ENCODE measurements around the gene GNPTAB.

The GNPTAB gene

GRCh38 chr12:101830367-101831325 is at the start of gene GNPTAB:
Gene GNPTAB (minus strand): TSS chr12:101830959. CDS start chr12:101830675, 284 bp downstream.
- POLR2A ChIA-PET: interaction anchor here (0.7 to 1.3 kb wide), 3 partner anchors 10 to 24 kb away, joined by 3 to 8 read pairs (median 3); no protein-coding TSS in a partner anchor
- CTCF ChIA-PET: interaction anchor here (0.7 to 17.9 kb wide), 34 partner anchors 8 to 436 kb away, joined by 3 to 262 read pairs (median 4); no protein-coding TSS in a partner anchor
- DNase-seq (ENCODE audit: extremely low spot score): peak; percentile 96
- TF ChIP-seq CTCF (IDR thresholded peaks at IDR 0.05; ENCODE audit: control extremely low read depth, extremely low read depth, low read depth, missing control alignments): peak; percentile 89

GRCh38 chr12:101878243-101878821 is 47.6 kb upstream of the GNPTAB start:
- POLR2A ChIA-PET: interaction anchor here (0.9 kb wide), 1 partner anchor 34 kb away, joined by 3 read pairs; no protein-coding TSS in a partner anchor
- no peak for TF ChIP-seq CTCF (IDR thresholded peaks at IDR 0.05; ENCODE audit: control extremely low read depth, extremely low read depth, low read depth, missing control alignments)
- CTCF ChIA-PET: interaction anchor here (0.8 to 1.7 kb wide), 4 partner anchors 8 to 39 kb away, joined by 3 to 5 read pairs (median 3); no protein-coding TSS in a partner anchor
- DNase-seq (ENCODE audit: extremely low spot score): peak; percentile 22

GRCh38 chr12:101877806-101878242 is 47.1 kb upstream of the GNPTAB start:
- POLR2A ChIA-PET: interaction anchor here (0.9 to 1.0 kb wide), 2 partner anchors 8 to 34 kb away, joined by 3 read pairs; no protein-coding TSS in a partner anchor
- TF ChIP-seq CTCF (IDR thresholded peaks at IDR 0.05; ENCODE audit: control extremely low read depth, extremely low read depth, low read depth, missing control alignments): no peak
- peak; percentile 37 for DNase-seq (ENCODE audit: extremely low spot score)
- CTCF ChIA-PET: interaction anchor here (0.5 to 1.7 kb wide), 6 partner anchors 9 to 104 kb away, joined by 3 to 5 read pairs (median 3); no protein-coding TSS in a partner anchor

GRCh38 chr12:101876861-101877805 is 46.4 kb upstream of the GNPTAB start, which contains the start of gene DRAM1:
Gene DRAM1 (plus strand): TSS chr12:101877580. CDS start chr12:101877790, 210 bp downstream.
- TF ChIP-seq CTCF (IDR thresholded peaks at IDR 0.05; ENCODE audit: control extremely low read depth, extremely low read depth, low read depth, missing control alignments): peak; percentile 28
- CTCF ChIA-PET: interaction anchor here (0.5 to 1.7 kb wide), 5 partner anchors 9 to 103 kb away, joined by 3 to 5 read pairs (median 3); no protein-coding TSS in a partner anchor
- POLR2A ChIA-PET: interaction anchor here (0.9 to 1.0 kb wide), 2 partner anchors 9 to 35 kb away, joined by 3 read pairs; no protein-coding TSS in a partner anchor
- peak; percentile 90 for DNase-seq (ENCODE audit: extremely low spot score)

- no peak for DNase-seq (ENCODE audit: extremely low spot score)
- ChIA-PET CTCF (interaction anchor here (1.5 to 2.1 kb wide), 4 partner anchors 11 to 38 kb away, joined by 4 to 18 read pairs (median 6); no protein-coding TSS in a partner anchor), POLR2A (no interaction called here)
- no peak for TF ChIP-seq CTCF (IDR thresholded peaks at IDR 0.05; ENCODE audit: control extremely low read depth, extremely low read depth, low read depth, missing control alignments)
Measured at GRCh38 chr12:101876322-101876860, 45.6 kb upstream of the GNPTAB start.
